ENCODE results near the gene TPBG. TPM values are rescaled to one million over a fixed set of nuclear protein-coding genes. Genes with fewer than 3 reads are reported as not detected.

TPBG gene
- total RNA-seq, 1 donor from 2014 or later = 46.1 TPM

DNA sequence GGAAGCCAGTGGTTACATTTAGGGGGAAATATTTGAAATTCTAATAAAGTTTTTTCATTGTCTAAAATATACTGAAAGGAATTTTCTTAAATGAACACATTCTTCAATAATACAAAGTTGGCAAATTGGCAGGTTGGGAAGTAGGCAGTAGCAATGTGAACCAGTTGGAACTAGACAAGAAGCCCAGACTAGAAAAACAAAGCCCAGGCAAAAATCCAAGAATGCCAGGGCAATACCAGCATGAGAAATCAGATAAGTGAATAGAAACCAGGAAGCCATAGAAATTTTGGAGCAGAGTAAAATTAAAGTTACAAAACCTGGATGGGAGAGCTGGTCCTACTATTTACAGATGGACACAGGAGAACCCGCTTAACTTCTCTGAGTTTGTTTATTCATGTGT lies 52.2 kb downstream of the TPBG start:
- Histone ChIP-seq H3K27me3 (ENCODE audit: control insufficient read depth, insufficient read depth, low read length) (no peaks in the 10 kb centered on the region), H3K36me3 (ENCODE audit: control insufficient read depth, insufficient read depth, low read length) (no peaks in the 10 kb centered on the region), H3K4me3 (ENCODE audit: low read depth, low read length) (no peak overlapping the region)
- TF ChIP-seq, protein P1, sequence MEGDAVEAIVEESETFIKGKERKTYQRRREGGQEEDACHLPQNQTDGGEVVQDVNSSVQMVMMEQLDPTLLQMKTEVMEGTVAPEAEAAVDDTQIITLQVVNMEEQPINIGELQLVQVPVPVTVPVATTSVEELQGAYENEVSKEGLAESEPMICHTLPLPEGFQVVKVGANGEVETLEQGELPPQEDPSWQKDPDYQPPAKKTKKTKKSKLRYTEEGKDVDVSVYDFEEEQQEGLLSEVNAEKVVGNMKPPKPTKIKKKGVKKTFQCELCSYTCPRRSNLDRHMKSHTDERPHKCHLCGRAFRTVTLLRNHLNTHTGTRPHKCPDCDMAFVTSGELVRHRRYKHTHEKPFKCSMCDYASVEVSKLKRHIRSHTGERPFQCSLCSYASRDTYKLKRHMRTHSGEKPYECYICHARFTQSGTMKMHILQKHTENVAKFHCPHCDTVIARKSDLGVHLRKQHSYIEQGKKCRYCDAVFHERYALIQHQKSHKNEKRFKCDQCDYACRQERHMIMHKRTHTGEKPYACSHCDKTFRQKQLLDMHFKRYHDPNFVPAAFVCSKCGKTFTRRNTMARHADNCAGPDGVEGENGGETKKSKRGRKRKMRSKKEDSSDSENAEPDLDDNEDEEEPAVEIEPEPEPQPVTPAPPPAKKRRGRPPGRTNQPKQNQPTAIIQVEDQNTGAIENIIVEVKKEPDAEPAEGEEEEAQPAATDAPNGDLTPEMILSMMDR (IDR thresholded peaks at IDR 0.05; ENCODE audit: insufficient read depth, low read length, poor library complexity, severe bottlenecking) = no peak
- DNase-seq (ENCODE audit: low read depth) = no peak

DNA sequence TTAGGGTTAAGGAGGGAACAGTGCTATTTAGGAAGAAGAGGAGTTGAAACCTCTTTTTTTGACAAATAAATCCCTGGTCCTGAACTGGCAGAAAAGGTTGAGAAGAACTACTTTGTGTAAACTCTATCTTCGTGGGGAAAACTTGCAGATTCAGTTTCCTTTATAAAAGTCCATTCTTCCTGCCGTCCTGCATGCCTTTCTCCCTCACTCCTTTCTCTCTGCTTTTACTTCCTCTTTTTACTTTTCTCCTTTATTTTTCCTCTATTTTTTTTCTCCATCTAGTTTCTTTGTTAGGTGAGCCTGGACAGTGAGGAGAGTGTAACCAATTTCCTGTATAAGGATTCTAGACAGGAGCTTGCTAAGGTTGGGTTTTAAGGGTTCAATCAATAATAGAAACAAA lies 52.7 kb downstream of the TPBG start:
- TF ChIP-seq, protein P1 (IDR thresholded peaks at IDR 0.05; ENCODE audit: insufficient read depth, low read length, poor library complexity, severe bottlenecking) = no peak
- Histone ChIP-seq H3K27me3 (ENCODE audit: control insufficient read depth, insufficient read depth, low read length) (no peaks in the 10 kb centered on the region), H3K36me3 (ENCODE audit: control insufficient read depth, insufficient read depth, low read length) (no peaks in the 10 kb centered on the region), H3K4me3 (ENCODE audit: low read depth, low read length) (no peak overlapping the region)
- DNase-seq (ENCODE audit: low read depth) = no peak

Other genes starting within 250 kb of the TPBG start
- gene IBTK, start 116.1 kb upstream of the TPBG start, total RNA-seq = 37.9 and 42.6 TPM in 2 replicates